ENCODE data around the gene RABGGTA. TPM values are rescaled to one million over a fixed set of nuclear protein-coding genes. Genes with fewer than 3 reads are reported as not detected.

RABGGTA gene
- polyA plus RNA-seq, 3 donors, result 34.5 to 125 (median 35.4) TPM

DNA sequence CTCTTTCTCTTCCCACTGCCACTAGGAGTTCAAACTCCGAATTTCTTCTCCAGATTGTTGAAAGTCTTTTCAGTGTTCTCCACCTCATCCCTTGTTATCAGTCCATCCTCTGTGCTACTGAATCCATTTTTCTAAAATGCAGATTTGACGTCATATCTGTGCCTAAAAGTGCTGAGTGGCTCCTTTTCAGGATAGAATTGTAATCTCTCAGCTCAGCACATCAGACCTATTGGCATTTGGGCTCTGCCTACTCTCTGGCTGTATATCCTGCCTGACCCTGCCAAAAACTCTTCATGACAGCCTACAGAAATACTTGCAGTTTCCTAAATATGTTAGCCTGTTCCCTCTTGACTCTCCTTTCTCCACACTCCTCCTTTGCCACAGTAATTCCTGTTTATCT lies 1.1 kb upstream of the RABGGTA start:
- H3K36me3 ChIP-seq (replicated peaks in 1 of 2; ENCODE audit: control insufficient read depth in 1 of 2, insufficient read depth in 2 of 2, low read length in 2 of 2), result peaks cover 26 to 28% of the 10 kb centered on the region in 2 donors
- peaks cover 66 to 69% of the 10 kb centered on the region in 2 donors for H3K4me1 ChIP-seq (ENCODE audit: control insufficient read depth in 1 of 2, insufficient read depth in 2 of 2, low read length in 2 of 2)
- no peak overlapping the region for H3K9ac ChIP-seq (ENCODE audit: insufficient read depth, low read length, poor library complexity, severe bottlenecking)
- no peaks in the 10 kb centered on the region for H3K27me3 Mint-ChIP-seq (ENCODE audit: low read depth in 3 of 3)
- peaks cover 23 to 27% of the 10 kb centered on the region in 2 donors for H3K36me3 Mint-ChIP-seq
- H3K4me3 ChIP-seq (replicated peaks in 1 of 3; ENCODE audit: low read depth in 2 of 3, low read length in 3 of 3), result peak overlapping the region in 1 of 3 experiments; percentile 97
- H3K27me3 ChIP-seq (ENCODE audit: control insufficient read depth in 2 of 2, insufficient read depth in 2 of 2, low read length in 2 of 2), result no peaks in the 10 kb centered on the region
- DNase-seq, result no peak
- H3K27ac ChIP-seq (ENCODE audit: low read depth in 1 of 2, low read length in 2 of 2), result peak overlapping the region in 1 of 2 donors; percentile 98
- WGBS (ENCODE audit: insufficient coverage), result 94% methylated on average over 2 of the region's 2 CpGs
- H3K9me3 Mint-ChIP-seq, result peaks cover 0 to 4% (median 0%) of the 10 kb centered on the region in 7 donors
- H2AFZ ChIP-seq (ENCODE audit: insufficient read depth, low read depth, low read length, poor library complexity, severe bottlenecking), result no peak overlapping the region
- TF ChIP-seq, protein P1, sequence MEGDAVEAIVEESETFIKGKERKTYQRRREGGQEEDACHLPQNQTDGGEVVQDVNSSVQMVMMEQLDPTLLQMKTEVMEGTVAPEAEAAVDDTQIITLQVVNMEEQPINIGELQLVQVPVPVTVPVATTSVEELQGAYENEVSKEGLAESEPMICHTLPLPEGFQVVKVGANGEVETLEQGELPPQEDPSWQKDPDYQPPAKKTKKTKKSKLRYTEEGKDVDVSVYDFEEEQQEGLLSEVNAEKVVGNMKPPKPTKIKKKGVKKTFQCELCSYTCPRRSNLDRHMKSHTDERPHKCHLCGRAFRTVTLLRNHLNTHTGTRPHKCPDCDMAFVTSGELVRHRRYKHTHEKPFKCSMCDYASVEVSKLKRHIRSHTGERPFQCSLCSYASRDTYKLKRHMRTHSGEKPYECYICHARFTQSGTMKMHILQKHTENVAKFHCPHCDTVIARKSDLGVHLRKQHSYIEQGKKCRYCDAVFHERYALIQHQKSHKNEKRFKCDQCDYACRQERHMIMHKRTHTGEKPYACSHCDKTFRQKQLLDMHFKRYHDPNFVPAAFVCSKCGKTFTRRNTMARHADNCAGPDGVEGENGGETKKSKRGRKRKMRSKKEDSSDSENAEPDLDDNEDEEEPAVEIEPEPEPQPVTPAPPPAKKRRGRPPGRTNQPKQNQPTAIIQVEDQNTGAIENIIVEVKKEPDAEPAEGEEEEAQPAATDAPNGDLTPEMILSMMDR (IDR thresholded peaks at IDR 0.05), result no peak
- intact Hi-C loops (cut with micrococcal nuclease), result no loop called here
- no peaks in the 10 kb centered on the region for H4K20me1 ChIP-seq (ENCODE audit: insufficient read depth, low read length)
- peak overlapping the region; percentile 25 to 96 (median 91) for H3K27ac Mint-ChIP-seq
- H3K4me1 Mint-ChIP-seq, result peaks cover 61% of the 10 kb centered on the region
- no peaks in the 10 kb centered on the region for H3K9me3 ChIP-seq (replicated peaks in 1 of 2; ENCODE audit: control insufficient read depth in 1 of 2, insufficient read depth in 1 of 2, low read length in 2 of 2)
- peak overlapping the region; percentile 30 to 32 for H3K4me3 Mint-ChIP-seq
- peaks cover 56% of the 10 kb centered on the region for H3K79me2 ChIP-seq (ENCODE audit: insufficient read depth, low read length)
- H3K4me2 ChIP-seq (replicated peaks; ENCODE audit: extremely low read depth, low read length, poor library complexity, severe bottlenecking), result peak overlapping the region; percentile 85

DNA sequence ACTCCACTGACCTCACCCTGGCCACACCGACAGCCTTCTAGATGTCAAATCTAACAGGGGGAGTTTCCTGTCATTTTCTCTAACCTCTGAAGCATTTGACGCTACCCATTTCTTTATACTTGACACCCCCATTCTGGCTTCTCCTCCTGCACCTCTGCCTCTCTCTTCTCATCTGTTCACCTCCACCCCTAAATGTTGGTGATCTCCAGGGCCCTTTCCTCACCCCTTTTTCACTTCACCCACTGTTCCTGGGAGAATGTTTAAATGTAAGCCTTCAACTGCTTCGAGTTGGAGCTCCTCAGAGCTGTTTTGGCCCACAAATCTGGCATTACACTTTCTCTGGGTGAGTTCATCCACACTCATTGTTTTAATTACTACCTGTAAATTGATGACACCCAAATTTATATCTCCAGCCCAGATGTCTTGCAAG lies 452 bp upstream of the RABGGTA start:
- Histone ChIP-seq H3K36me3 (replicated peaks in 1 of 2; ENCODE audit: control insufficient read depth in 1 of 2, insufficient read depth in 2 of 2, low read length in 2 of 2) (peaks cover 32 to 34% of the 10 kb centered on the region in 2 donors), H3K79me2 (ENCODE audit: insufficient read depth, low read length) (peaks cover 52% of the 10 kb centered on the region), H3K27me3 (ENCODE audit: control insufficient read depth in 2 of 2, insufficient read depth in 2 of 2, low read length in 2 of 2) (no peaks in the 10 kb centered on the region), H3K4me1 (ENCODE audit: control insufficient read depth in 1 of 2, insufficient read depth in 2 of 2, low read length in 2 of 2) (peaks cover 60 to 63% of the 10 kb centered on the region in 2 donors), H2AFZ (ENCODE audit: insufficient read depth, low read depth, low read length, poor library complexity, severe bottlenecking) (peak overlapping the region; percentile 98), H3K9ac (ENCODE audit: insufficient read depth, low read length, poor library complexity, severe bottlenecking) (peak overlapping the region; percentile 99), H3K4me2 (replicated peaks; ENCODE audit: extremely low read depth, low read length, poor library complexity, severe bottlenecking) (peak overlapping the region; percentile 85), H3K9me3 (replicated peaks in 1 of 2; ENCODE audit: control insufficient read depth in 1 of 2, insufficient read depth in 1 of 2, low read length in 2 of 2) (no peaks in the 10 kb centered on the region), H3K4me3 (replicated peaks in 1 of 3; ENCODE audit: low read depth in 2 of 3, low read length in 3 of 3) (peak overlapping the region; percentile 71 to 97 (median 85)), H4K20me1 (ENCODE audit: insufficient read depth, low read length) (no peaks in the 10 kb centered on the region), H3K27ac (ENCODE audit: low read depth in 1 of 2, low read length in 2 of 2) (peak overlapping the region; percentile 42 to 98)
- peak overlapping the region; percentile 89 to 94 for H3K4me3 Mint-ChIP-seq
- 6% methylated on average over 2 of the region's 3 CpGs for WGBS (ENCODE audit: insufficient coverage)
- intact Hi-C loops (cut with micrococcal nuclease), result loop anchor here in 1 of 2 donors (2.0 kb wide), 1 partner anchor 29 kb away; the partner anchor contains the start of gene TINF2
- no peaks in the 10 kb centered on the region for H3K27me3 Mint-ChIP-seq (ENCODE audit: low read depth in 3 of 3)
- no peak for DNase-seq
- peaks cover 60% of the 10 kb centered on the region for H3K4me1 Mint-ChIP-seq
- peaks cover 0 to 2% (median 0%) of the 10 kb centered on the region in 7 donors for H3K9me3 Mint-ChIP-seq
- peak overlapping the region; percentile 82 to 96 (median 95) for H3K27ac Mint-ChIP-seq
- TF ChIP-seq, protein P1 (IDR thresholded peaks at IDR 0.05), result no peak
- peaks cover 29 to 34% of the 10 kb centered on the region in 2 donors for H3K36me3 Mint-ChIP-seq
